ENCODE measurements around the gene VMO1.
A peak's percentile ranks its signal among the peaks of the same experiment; 100 is the strongest.

VMO1 gene

DNA sequence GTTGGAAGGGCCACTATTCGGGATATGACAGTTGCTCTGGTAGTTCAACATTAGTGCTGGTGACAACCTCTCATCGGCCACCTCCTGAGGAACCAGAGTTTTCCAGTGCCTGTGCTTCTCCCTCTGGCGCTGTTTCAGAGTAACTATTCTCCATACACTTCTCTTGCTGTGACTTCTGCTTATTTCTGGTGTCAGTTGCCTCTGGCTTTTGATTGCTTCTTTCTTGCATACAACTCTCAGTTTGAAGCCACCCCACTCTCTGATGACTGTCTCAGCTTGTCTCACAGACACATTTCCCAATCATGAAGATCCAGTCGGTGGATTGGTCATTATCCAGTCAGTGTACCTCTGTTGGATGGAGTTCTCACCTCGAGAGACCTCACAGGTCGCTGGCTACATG is 17.9 kb downstream of the VMO1 start:
- DNase-seq (ENCODE audit: extremely low spot score, insufficient read length, low read depth), result no peak
- FAIRE-seq, result no peak

DNA sequence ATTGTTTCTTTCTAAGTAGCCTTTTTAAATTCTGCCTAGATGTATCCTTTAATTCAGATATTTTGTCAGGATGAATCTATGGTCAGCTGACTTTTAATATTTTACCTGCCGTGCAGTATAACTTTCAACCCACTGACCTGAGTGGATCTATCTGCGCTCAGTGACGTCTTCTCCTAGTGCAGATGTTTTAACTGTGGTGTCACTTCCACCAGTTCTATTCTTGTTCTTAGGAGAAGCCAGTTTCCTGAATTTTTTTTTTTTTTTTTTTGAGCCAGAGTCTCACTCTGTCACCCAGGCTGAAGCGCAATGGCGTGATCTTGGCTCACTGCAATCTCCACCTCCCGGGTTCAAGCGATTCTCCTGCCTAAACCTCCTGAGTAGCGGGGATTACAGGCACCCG is 19.4 kb downstream of the VMO1 start:
- no peak for DNase-seq (ENCODE audit: extremely low spot score, insufficient read length, low read depth)
- no peak for FAIRE-seq

DNA sequence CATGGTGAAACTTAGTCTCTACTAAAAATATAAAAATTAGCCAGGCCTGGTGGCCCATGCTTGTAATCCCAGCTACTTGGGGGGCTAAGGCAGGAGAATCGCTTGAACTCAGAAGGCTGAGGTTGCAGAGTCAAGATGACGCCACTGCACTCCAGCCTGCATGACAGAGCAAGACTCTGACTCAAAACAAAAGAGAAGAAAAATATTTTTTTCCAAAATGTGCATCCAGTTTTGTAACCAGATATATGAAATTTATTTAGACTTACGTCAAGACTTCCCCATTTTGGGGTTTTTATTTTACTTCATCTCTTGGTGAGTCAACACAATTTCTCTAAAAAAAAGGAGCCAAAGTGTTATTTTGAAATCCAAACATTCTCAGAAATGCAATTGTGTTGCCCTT is 20.0 kb downstream of the VMO1 start:
- DNase-seq (ENCODE audit: extremely low spot score, insufficient read length, low read depth), result no peak
- FAIRE-seq, result no peak

DNA sequence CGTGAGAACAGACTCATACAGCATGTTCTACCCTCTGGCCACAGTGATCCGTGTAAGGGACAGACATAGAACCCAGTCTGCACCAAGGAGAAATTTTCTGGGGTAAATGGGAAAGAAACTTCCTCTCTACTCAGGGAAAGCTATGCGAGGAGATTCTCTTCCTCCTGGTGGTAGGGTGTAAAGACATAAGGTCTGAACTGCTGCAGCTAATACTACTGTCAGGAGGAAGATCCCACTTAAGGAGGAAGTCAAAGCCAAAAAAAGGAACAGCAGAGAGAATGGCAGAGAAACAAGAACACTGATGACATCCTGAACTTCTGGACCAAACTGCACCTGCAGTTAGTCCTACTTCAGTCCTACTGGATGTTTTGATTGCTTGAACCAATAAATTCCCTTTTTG is 21.6 kb downstream of the VMO1 start:
- FAIRE-seq (no peak), DNase-seq (ENCODE audit: extremely low spot score, insufficient read length, low read depth) (no peak)

DNA sequence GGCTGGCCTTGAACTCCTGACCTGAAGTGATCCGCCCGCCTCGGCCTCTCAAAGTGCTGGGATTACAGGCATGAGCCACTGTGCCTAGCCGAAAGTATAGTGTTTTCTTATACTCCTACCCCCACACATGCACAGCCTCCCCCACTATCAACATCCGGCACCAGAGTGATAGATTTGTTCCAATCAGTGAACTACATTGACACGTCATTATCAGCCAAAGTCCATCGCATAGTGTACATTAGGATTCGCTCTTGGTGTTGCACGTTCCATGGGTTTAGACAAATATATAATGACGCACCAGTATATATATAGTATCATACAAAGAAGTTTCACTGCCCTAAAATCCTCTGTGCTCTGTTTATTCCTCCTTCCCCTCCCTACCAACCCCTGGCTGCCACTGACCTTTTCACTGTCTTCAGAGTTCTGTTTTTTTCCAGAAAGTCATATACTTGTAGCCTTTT is 26.4 kb downstream of the VMO1 start:
- no peak for FAIRE-seq
- no peak for DNase-seq (ENCODE audit: extremely low spot score, insufficient read length, low read depth)

DNA sequence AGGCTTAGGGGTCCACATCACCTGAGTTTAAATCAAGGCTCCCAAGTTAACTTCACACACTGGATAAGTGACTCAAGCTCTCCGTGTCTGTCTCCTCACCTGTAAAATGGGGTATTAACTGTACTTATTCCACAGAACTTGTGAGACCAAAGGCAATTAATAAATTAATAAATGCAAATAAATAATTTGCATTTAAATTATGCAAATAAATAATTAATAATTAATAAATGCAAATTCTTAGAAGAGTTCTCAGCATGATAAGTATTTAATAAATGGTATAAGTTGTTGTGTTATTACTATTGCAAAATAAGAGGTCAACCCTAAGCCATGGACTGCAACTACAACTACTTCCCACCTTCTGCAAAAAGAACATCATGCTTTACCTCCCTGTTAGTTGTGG is 32.8 kb downstream of the VMO1 start:
- FAIRE-seq (no peak), DNase-seq (ENCODE audit: extremely low spot score, insufficient read length, low read depth) (no peak)

DNA sequence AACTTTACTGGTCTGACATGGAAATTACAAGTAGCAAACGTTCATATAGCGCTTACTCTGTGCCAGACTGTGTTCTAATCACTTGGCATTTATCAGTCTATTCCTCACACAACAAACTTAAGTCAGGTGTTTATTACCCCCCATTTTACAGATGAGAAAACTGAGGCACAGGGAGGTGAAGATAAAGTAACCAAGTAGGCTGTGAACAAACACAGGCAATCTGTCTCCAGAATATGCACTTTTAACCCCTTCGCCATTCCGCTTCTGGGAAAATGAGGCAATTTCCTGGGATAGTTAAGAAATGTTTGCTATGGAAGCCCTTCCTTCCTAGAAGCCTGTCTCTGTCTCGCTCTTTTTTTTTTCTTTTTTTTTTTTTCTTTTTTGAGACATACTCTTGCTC is 34.2 kb downstream of the VMO1 start:
- DNase-seq (ENCODE audit: extremely low spot score, insufficient read length, low read depth) (no peak), FAIRE-seq (no peak)

DNA sequence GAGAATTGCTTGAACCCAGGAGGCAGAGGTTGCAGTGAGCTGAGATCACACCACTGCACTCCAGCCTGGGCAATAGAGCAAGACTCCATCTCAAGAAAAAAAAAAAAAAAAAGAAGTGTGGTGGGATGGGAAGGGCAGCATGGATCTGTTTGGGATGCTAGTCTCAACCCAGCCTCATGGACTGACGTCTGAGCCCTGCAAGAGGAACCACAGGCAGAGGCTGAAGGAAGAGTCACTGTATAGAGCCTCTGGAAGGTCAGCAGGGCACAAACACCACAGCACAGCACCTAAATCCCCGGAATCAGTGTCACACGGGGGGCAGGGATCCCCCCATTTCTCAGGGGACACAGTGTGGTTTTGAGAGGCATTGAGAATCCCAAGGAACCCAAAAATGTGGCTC is 35.6 kb downstream of the VMO1 start:
- FAIRE-seq, result no peak
- no peak for DNase-seq (ENCODE audit: extremely low spot score, insufficient read length, low read depth)

DNA sequence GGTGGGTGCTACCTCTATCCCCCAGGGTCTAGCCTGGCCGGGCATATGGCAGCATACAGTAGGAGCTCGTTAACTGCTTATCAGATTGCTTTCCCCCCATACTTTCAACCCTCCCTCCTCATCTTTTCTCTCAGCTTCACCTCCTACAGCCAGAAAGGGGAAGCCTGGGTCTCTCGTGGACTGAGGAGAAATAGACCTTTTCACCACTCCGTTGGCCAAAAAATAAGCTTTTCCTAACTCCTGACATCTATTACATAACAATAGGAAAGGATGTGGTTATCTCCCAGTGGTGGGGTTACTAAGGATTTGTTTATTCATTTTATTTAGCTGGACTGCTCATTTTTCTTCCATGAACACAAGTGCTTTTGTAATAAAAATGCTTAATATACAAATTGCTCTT is 37.5 kb downstream of the VMO1 start:
- no peak for DNase-seq (ENCODE audit: extremely low spot score, insufficient read length, low read depth)
- FAIRE-seq, result no peak

DNA sequence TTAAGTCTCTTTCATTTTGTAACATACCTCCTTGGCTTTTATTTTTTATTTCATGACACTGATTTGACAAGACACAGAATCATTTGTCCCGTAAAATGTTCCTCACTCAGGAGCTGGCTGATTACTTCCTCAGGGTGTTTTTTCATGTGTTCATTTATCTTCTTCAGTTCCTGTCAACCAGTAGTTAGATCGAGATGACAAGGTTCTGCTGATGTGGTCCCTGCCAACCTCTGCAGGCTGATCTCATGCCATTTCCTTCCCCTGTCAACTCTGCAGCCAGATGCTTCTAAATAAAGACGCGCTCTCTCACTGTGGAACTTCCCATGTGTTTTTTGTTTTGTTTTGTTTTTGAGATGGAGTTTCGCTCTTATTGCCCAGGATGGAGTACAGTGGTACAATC is 38.3 kb downstream of the VMO1 start:
- DNase-seq (ENCODE audit: extremely low spot score, insufficient read length, low read depth), result no peak

DNA sequence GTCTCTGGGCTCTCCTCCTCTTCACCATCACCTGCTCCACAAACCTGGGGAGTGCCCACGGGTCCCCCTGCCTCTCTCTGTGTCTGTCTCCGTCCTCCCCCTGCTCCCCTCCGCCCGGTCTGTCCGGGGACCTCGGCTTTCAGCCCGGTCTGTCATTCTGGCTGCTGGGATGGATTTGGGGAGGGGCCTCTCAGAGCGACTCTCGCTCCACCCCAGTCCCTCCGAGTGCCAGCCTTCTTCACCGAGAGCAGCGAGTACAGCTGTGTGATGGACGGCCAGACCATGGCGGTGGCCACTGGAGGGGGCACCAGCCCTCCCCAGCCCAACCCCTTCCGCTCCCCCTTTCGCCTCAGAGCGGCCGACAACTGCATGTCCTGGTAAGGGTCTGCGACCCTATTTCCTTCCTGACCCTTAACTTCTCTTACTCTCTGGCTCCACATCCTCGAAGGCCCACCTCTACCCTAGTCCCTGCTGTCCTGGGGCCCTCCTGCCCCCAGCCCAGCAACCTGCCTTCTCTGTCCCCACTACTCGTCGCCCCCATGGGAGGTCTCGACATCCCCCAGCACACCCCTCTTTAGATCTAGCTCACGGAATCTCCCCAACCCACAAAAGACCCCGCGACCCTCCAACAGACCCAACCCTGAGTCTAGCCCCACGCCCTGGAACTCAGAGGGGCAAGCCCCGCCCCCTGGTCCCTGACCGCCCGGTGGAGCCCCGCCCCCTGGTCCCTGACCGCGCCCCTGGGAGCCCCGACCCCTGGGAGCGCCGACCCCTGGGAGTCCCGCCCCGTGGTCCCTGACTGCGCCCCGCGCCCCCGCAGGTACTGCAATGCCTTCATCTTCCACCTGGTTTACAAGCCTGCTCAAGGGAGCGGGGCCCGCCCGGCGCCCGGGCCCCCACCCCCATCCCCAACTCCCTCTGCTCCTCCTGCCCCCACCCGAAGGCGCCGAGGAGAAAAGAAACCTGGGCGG is 40.9 kb downstream of the VMO1 start:
- FAIRE-seq (no peak), DNase-seq (ENCODE audit: extremely low spot score, insufficient read length, low read depth) (no peak)

More for the DNA sequence above, 38.3 kb downstream of the VMO1 start:
- FAIRE-seq, result peak; percentile 41

DNA sequence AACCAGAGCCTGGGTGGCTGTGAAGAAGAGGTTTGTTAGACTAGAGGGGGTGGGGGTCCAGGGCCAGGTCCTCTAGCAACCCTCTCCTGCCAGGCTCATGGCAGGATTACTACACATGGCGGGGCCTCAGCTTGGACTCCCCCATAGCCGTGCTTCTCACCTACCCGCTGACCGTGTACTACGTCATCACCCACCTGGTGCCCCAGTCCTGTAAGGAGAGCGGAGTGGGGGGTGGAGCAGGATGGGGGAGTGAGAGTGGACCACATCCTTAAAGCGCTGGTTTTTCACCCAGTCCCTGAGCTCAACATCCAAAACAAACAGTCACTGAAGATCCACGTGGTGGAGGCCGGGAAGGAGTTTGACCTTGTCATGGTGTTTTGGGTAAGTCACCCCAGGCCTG is 42.3 kb downstream of the VMO1 start:
- no peak for FAIRE-seq
- no peak for DNase-seq (ENCODE audit: extremely low spot score, insufficient read length, low read depth)

DNA sequence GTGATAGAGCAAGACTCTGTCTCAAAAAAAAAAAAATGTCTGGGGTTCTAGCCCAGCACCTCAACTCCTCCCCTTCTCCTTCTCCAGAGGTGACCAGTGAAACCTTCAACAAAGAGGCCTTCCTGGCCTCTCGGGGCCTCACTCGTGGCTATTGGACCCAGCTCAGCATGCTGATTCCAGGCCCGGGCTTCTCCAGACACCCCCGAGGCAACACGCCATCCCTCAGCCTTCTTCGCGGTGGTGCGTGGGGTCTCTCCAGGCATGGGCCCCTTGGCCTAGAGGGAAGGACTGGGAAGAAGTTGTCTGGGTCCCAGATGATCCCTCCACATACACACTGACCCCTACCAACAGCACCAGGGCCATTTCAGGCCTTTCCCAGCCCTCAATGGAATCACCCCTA is 42.9 kb downstream of the VMO1 start:
- DNase-seq (ENCODE audit: extremely low spot score, insufficient read length, low read depth), result no peak
- FAIRE-seq, result no peak

DNA sequence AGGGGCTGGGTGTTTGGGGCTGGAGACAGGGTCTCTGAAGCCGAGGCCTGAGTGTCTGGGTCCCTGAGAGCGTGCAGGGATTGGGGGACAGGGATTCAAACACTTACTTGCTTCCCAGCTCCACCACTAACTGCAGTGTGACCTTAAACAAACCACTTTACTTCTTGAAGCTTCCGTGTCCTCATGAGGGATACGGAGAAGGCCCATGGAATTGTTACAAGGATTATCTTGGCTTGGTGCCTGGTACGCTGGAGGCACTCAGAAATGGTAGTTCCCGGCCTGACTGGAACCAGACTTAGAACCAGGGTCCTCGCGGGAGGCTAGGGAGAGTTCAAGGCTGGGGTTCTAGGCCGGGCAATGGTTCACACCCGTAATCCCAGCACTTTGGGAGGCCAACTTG is 43.5 kb downstream of the VMO1 start:
- no peak for DNase-seq (ENCODE audit: extremely low spot score, insufficient read length, low read depth)
- FAIRE-seq, result no peak

DNA sequence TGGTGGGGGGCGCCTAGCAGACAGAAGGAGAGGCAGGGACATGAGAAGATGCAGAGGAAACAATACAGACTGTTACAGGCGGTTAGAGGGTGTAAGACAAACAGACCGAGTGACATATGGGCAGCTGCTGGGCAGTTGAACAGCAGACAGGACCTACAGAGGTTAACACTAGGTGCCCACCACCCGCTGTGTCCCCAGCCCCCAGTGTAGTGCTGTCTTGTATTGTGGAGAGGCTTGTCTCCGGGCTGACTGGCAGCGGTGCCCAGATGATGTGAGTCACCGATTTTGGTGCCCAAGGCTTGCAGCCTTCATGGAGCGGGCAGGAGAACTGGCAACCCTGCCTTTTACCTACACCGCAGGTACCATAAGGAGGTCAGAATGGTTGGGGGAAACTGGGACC is 44.0 kb downstream of the VMO1 start:
- DNase-seq (ENCODE audit: extremely low spot score, insufficient read length, low read depth), result no peak
- FAIRE-seq, result no peak

DNA sequence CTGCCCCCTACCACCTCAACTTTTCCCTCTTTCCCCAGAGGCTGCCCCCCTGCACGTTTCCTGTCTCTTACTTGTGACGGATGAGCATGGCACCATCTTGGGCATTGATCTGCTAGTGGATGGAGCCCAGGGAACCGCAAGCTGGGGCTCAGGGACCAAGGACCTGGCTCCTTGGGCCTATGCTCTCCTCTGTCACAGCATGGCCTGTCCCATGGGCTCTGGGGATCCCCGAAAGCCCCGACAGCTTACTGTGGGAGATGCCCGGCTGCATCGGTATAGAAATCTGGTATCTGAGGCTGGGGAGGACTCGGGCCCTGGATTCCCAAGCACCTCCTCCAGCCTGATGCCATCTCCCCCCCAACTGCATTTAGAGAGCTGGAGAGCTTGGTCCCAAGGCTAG is 44.6 kb downstream of the VMO1 start:
- FAIRE-seq (no peak), DNase-seq (ENCODE audit: extremely low spot score, insufficient read length, low read depth) (no peak)

DNA sequence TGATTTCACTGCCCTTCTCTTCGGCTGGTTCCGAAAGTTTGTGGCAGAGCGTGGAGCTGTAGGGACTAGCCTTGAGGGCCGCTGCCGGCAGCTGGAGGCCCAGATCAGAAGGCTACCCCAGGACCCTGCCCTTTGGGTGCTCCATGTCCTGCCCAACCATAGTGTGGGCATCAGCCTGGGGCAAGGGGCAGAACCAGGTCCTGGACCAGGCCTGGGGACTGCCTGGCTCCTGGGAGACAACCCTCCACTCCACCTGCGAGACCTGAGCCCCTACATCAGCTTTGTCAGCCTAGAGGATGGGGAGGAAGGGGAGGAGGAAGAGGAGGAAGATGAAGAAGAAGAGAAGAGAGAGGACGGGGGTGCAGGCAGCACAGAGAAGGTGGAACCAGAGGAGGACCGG is 45.6 kb downstream of the VMO1 start:
- FAIRE-seq (no peak), DNase-seq (ENCODE audit: extremely low spot score, insufficient read length, low read depth) (no peak)

DNA sequence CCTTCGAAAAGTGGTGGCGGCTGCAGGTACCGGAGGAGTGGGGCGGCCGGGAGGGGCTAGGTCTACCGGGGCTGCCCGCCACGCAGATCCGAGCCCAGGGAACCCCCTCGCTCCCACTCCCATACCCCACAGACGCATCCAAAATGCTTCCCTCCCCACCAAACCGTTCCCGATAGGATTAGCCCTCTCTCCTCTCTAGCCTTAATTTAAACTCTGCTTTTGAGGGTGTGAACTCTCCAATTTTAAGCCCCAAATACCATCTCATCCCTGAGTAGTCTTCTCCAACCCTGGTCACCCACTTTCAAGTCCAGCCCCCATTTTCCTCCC is 46.2 kb downstream of the VMO1 start:
- DNase-seq (ENCODE audit: extremely low spot score, insufficient read length, low read depth) (no peak), FAIRE-seq (no peak)

DNA sequence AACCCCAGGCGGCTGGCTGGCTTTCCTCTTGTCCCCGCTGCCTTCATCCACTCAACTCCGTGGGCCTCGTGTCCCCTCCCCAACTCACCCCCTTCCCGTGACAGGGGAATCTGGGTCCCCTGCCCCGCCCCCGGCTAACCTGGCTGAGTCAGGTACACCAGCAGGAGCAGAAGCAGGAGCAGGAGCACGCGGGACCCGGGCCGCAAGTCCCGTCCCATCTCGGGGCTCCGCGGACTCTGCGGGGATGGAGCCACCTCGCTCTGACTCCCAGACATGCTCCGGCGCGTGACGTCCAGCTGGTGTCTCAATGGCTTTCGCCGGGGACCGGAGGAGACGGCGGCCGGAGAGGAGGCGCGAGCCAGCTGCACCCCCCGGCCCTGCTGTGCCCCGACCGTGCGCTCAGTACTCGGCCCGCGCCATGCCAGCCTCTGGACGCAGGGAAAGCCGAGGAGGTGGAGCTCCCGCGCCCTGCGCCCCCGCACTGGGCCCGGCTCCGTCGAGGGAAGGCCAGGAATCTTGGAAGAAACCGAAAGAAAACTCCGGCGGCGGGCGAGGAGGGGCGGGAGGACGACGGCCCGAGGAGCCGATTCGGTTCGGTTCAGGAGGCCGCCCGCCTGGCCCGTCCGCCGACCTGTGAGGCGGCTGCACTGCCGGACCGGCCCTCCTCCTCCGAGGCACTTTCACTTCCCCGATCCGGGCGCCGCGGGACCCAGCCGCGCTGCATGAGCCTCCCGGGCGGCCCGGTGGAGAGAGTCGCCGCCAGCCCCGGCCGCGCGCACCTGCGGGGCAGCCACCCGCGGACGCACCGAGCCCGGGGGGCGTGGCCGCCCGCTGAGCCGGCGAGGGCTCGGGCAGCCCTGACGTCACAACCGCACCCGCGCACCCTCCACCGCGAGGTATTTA is 46.8 kb downstream of the VMO1 start, which contains the start of the genes CXCL16 and ZMYND15:
TSS of gene CXCL16 (minus strand) at position 807 of the 903 bp plus-strand sequence. CDS start at position 218, 589 bp downstream.
TSS of gene ZMYND15 (plus strand) at position 712 of the 903 bp plus-strand sequence. CDS start 716 bp downstream, outside the sequence.
- FAIRE-seq, result no peak
- peak; percentile 58 for DNase-seq (ENCODE audit: extremely low spot score, insufficient read length, low read depth)

DNA sequence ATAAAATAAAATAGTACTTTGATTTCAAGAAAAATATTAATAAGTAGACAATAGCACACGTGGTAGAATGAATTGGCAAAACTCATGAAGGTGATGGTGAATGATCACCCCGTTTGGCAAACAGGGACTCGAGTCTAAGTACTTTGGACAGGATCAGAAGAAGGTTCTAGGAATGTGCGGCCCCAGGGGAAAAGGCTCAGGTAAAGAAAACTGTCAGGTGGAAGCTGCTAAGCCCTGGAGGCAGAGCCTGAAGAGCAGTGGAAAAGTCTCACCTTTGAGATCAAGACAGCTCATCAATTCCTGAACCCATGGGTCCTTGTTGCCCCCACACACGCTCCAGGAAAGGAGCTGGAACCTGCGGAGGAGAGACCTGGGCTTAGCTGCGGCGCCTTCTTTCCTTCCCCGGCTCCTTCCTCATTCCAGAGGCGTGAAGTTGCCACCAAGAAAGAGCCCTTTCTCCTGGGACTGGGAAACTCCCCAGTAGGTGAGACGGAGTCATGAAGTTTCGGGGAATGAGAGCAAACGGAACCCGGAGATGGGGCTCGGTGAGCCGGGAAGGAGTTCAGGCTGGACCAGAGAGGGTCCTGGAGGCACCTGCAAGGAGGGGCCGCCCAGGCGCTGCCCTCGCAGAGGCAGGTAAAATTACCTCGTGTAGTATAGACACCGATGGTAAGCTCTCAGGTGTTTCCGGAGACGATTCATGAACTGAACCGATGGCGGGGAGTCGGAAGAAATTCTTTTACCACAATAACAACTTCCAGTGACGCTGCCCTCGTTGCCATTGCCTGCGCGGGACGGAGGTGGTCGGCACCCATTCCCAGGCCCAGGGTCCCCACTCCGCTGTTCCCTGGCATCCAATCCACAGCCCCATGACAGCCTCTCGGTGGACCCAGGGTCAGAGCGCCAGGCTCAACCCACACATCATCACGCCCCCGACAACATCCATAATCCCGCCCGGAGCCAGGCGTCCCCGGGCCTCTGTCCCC is 47.7 kb downstream of the VMO1 start:
- FAIRE-seq, result no peak
- DNase-seq (ENCODE audit: extremely low spot score, insufficient read length, low read depth), result no peak
